K562 (cell line): ENCODE data around the gene CSTF1. TPM values are rescaled to one million over a fixed set of nuclear protein-coding genes. Genes with fewer than 3 reads are reported as not detected.

Source experiments
- BRF1 ChIP-seq: IDR thresholded peaks from 3 replicates; pipeline ENCODE4 v1.6.1; 2011; ENCODE audit warnings: borderline replicate concordance, mild to moderate bottlenecking; ENCODE audit not compliant: insufficient read length; ENCODE audit errors: extremely low read depth
- DEAF1 ChIP-seq: fragments of 450-650 bp; formaldehyde crosslinking; IDR thresholded peaks from 2 replicates; pipeline ENCODE4 v1.4.0; 2020; ENCODE audit warnings: mild to moderate bottlenecking, moderate library complexity
- JUND ChIP-seq, 2 experiments: IDR thresholded peaks; 2 replicates in 1 of 2; 3 replicates in 1 of 2; pipeline ENCODE4 v1.6.1; 2011; ENCODE audit warnings: borderline replicate concordance in 2 of 2, low read depth in 2 of 2, low read length in 2 of 2, improper control_type of control experiment in 1 of 2, missing biosample characterization in 1 of 2, missing genetic modification characterization in 1 of 2, missing genetic modification reagents in 1 of 2
- MAFG ChIP-seq: fragments of 450-650 bp; conservative IDR thresholded peaks from 2 replicates; pipeline ENCODE4 v1.6.1; 2016; ENCODE audit warnings: missing genetic modification characterization, missing compliant biosample characterization
- MYC ChIP-seq, 2 experiments: fragments of 250-450 bp in 1 of 2; sonication (Bioruptor Pico) in 1 of 2; IDR thresholded peaks; 2 replicates each; pipeline versions ENCODE4 v1.5.1 to v1.6.1; 2012 to 2021; ENCODE audit warnings: low read depth in 2 of 2, borderline replicate concordance in 1 of 2, improper control_type of control experiment in 1 of 2, low read length in 1 of 2, mild to moderate bottlenecking in 1 of 2, moderate library complexity in 1 of 2
- POLR2A ChIP-seq: fragments of 450-650 bp; conservative IDR thresholded peaks from 2 replicates; pipeline ENCODE4 v1.6.1; 2016
- RAD21 ChIP-seq, 2 experiments: fragments of 250-450 bp in 1 of 2; fragments of 450-650 bp in 1 of 2; sonication (Bioruptor Pico) in 1 of 2; formaldehyde crosslinking in 1 of 2; IDR thresholded peaks in 1 of 2; conservative IDR thresholded peaks in 1 of 2; 2 replicates each; pipeline versions ENCODE4 v1.4.0 to v1.8.0; 2020 to 2022; ENCODE audit warnings: mild to moderate bottlenecking in 2 of 2, moderate library complexity in 1 of 2
- SMC3 ChIP-seq: conservative IDR thresholded peaks from 2 replicates; pipeline ENCODE4 v1.6.1; 2011; ENCODE audit warnings: low read depth, low read length, improper control_type of control experiment; ENCODE audit not compliant: insufficient read depth
- TEAD4 ChIP-seq, 2 experiments: sonication (generic) in 1 of 2; formaldehyde crosslinking in 1 of 2; IDR thresholded peaks; 2 replicates each; pipeline versions ENCODE4 v1.6.1 to v1.8.0; 2012 to 2022; ENCODE audit warnings: borderline replicate concordance in 1 of 2, inconsistent platforms in 1 of 2, low read length in 1 of 2, mild to moderate bottlenecking in 1 of 2, missing genetic modification reagents in 1 of 2
- ZNF263 ChIP-seq: sonication (generic); formaldehyde crosslinking; IDR thresholded peaks from 2 replicates; pipeline ENCODE4 v1.8.0; 2022; ENCODE audit warnings: mild to moderate bottlenecking, missing genetic modification reagents, borderline replicate concordance
- polyA plus RNA-seq, 8 experiments: library from polyadenylated mRNA; depleted of rRNA in 4 of 8; stranded (reverse) in 5 of 8; unstranded in 3 of 8; fragments of >200 nt; fragmentation: Nextera tagmentation in 2 of 8; fragmentation: Illumina TruSeq in 1 of 8; extraction: Ambion mirVana in 2 of 8; extraction: Trizol in 1 of 8; gene quantifications; 2 replicates each; pipeline versions ENCODE4 v1.2.1 to v1.2.3, GENCODE V29; 2011 to 2014; ENCODE audit warnings: inconsistent platforms in 1 of 8, missing spikeins in 1 of 8
- total RNA-seq, 7 experiments: library from RNA; depleted of rRNA in 6 of 7; stranded (reverse); fragments of >200 nt in 6 of 7; fragmentation: Illumina TruSeq in 2 of 7; extraction: Trizol in 2 of 7; gene quantifications; 2 replicates each; pipeline versions ENCODE4 v1.2.1 to v1.2.3, GENCODE V29; 2011 to 2021; ENCODE audit warnings: low replicate concordance in 1 of 7
- TF ChIP-seq, protein P1 (sequence below), 3 experiments: IDR thresholded peaks in 2 of 3; conservative IDR thresholded peaks in 1 of 3; 2 replicates each; pipeline ENCODE4 v1.5.1; 2011 to 2012; ENCODE audit warnings: low read length in 3 of 3, mild to moderate bottlenecking in 3 of 3, control low read depth in 2 of 3, improper control_type of control experiment in 1 of 3, inconsistent platforms in 1 of 3, low read depth in 1 of 3, mixed read lengths in 1 of 3, moderate library complexity in 1 of 3; ENCODE audit not compliant: insufficient read depth in 2 of 3
- TF ChIP-seq, protein P2 (sequence below): fragments of 450-650 bp; IDR thresholded peaks from 2 replicates; pipeline ENCODE4 v1.6.1; 2017; ENCODE audit warnings: antibody characterized with exemption, mild to moderate bottlenecking
- TF ChIP-seq, protein P3 (sequence below): fragments of 450-650 bp; IDR thresholded peaks from 2 replicates; pipeline ENCODE4 v1.7.0; 2016; ENCODE audit warnings: borderline replicate concordance

The CSTF1 gene
- total and polyA plus RNA-seq, 9 of the 15 experiments (the other 6 are each of a cell fraction or from before 2014, with no cell fraction given) = 30.8 to 110 (median 53.4) TPM

GRCh38 chr20:56400001-56400640 lies 7.7 kb downstream of the CSTF1 start (continued):
- TF ChIP-seq, protein P1, sequence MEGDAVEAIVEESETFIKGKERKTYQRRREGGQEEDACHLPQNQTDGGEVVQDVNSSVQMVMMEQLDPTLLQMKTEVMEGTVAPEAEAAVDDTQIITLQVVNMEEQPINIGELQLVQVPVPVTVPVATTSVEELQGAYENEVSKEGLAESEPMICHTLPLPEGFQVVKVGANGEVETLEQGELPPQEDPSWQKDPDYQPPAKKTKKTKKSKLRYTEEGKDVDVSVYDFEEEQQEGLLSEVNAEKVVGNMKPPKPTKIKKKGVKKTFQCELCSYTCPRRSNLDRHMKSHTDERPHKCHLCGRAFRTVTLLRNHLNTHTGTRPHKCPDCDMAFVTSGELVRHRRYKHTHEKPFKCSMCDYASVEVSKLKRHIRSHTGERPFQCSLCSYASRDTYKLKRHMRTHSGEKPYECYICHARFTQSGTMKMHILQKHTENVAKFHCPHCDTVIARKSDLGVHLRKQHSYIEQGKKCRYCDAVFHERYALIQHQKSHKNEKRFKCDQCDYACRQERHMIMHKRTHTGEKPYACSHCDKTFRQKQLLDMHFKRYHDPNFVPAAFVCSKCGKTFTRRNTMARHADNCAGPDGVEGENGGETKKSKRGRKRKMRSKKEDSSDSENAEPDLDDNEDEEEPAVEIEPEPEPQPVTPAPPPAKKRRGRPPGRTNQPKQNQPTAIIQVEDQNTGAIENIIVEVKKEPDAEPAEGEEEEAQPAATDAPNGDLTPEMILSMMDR (IDR thresholded peaks at IDR 0.05 in 2 of 3, conservative IDR thresholded peaks at IDR 0.05 in 1 of 3; ENCODE audit: insufficient read depth in 2 of 3, low read depth in 1 of 3, low read length in 3 of 3) = peak; percentile 60 to 75 (median 75)
- TF ChIP-seq BRF1 = no peak
- TF ChIP-seq ZNF263 (CRISPR knock-in tag) = no peak
- no peak for TF ChIP-seq POLR2A
- peak; percentile 66 to 84 for TF ChIP-seq RAD21 (CRISPR knock-in tag; conservative IDR thresholded peaks at IDR 0.05 in 1 of 2, IDR thresholded peaks at IDR 0.05 in 1 of 2)
- TF ChIP-seq TEAD4 (IDR thresholded peaks at IDR 0.05; ENCODE audit: low read length) = no peak
- no peak for TF ChIP-seq TEAD4 (CRISPR knock-in tag; IDR thresholded peaks at IDR 0.05; ENCODE audit: borderline replicate concordance)
- TF ChIP-seq, protein P2, sequence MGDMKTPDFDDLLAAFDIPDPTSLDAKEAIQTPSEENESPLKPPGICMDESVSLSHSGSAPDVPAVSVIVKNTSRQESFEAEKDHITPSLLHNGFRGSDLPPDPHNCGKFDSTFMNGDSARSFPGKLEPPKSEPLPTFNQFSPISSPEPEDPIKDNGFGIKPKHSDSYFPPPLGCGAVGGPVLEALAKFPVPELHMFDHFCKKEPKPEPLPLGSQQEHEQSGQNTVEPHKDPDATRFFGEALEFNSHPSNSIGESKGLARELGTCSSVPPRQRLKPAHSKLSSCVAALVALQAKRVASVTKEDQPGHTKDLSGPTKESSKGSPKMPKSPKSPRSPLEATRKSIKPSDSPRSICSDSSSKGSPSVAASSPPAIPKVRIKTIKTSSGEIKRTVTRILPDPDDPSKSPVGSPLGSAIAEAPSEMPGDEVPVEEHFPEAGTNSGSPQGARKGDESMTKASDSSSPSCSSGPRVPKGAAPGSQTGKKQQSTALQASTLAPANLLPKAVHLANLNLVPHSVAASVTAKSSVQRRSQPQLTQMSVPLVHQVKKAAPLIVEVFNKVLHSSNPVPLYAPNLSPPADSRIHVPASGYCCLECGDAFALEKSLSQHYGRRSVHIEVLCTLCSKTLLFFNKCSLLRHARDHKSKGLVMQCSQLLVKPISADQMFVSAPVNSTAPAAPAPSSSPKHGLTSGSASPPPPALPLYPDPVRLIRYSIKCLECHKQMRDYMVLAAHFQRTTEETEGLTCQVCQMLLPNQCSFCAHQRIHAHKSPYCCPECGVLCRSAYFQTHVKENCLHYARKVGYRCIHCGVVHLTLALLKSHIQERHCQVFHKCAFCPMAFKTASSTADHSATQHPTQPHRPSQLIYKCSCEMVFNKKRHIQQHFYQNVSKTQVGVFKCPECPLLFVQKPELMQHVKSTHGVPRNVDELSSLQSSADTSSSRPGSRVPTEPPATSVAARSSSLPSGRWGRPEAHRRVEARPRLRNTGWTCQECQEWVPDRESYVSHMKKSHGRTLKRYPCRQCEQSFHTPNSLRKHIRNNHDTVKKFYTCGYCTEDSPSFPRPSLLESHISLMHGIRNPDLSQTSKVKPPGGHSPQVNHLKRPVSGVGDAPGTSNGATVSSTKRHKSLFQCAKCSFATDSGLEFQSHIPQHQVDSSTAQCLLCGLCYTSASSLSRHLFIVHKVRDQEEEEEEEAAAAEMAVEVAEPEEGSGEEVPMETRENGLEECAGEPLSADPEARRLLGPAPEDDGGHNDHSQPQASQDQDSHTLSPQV = peak; percentile 64; the same call in 1 of the 2 replicates
- TF ChIP-seq SMC3 = peak; percentile 69
- TF ChIP-seq, protein P3, sequence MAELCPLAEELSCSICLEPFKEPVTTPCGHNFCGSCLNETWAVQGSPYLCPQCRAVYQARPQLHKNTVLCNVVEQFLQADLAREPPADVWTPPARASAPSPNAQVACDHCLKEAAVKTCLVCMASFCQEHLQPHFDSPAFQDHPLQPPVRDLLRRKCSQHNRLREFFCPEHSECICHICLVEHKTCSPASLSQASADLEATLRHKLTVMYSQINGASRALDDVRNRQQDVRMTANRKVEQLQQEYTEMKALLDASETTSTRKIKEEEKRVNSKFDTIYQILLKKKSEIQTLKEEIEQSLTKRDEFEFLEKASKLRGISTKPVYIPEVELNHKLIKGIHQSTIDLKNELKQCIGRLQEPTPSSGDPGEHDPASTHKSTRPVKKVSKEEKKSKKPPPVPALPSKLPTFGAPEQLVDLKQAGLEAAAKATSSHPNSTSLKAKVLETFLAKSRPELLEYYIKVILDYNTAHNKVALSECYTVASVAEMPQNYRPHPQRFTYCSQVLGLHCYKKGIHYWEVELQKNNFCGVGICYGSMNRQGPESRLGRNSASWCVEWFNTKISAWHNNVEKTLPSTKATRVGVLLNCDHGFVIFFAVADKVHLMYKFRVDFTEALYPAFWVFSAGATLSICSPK = no peak
- peak; percentile 28; the same call in 1 of the 2 replicates for TF ChIP-seq DEAF1 (CRISPR knock-in tag)
- TF ChIP-seq JUND (IDR thresholded peaks at IDR 0.05; ENCODE audit: borderline replicate concordance, low read depth, low read length) = 0 out of 2 replicates have a peak, but pooled peaks have one; percentile 16
- TF ChIP-seq JUND (tag; IDR thresholded peaks at IDR 0.05; ENCODE audit: borderline replicate concordance, low read depth, low read length) = no peak
- 0 out of 2 replicates have a peak, but pooled peaks have one; percentile 32 for TF ChIP-seq MYC (IDR thresholded peaks at IDR 0.05; ENCODE audit: low read depth, low read length)
- no peak for TF ChIP-seq MYC (CRISPR knock-in tag; IDR thresholded peaks at IDR 0.05; ENCODE audit: borderline replicate concordance, low read depth)
- TF ChIP-seq MAFG = no peak
